ENCODE data around the gene HOXA3. TPM values are rescaled to one million over a fixed set of nuclear protein-coding genes. Genes with fewer than 3 reads are reported as not detected.

Gene HOXA3
- total and polyA plus RNA-seq, 2 donors (not counting 1 experiment from before 2014, with no cell fraction given) = 0.68 to 1.5 TPM

DNA sequence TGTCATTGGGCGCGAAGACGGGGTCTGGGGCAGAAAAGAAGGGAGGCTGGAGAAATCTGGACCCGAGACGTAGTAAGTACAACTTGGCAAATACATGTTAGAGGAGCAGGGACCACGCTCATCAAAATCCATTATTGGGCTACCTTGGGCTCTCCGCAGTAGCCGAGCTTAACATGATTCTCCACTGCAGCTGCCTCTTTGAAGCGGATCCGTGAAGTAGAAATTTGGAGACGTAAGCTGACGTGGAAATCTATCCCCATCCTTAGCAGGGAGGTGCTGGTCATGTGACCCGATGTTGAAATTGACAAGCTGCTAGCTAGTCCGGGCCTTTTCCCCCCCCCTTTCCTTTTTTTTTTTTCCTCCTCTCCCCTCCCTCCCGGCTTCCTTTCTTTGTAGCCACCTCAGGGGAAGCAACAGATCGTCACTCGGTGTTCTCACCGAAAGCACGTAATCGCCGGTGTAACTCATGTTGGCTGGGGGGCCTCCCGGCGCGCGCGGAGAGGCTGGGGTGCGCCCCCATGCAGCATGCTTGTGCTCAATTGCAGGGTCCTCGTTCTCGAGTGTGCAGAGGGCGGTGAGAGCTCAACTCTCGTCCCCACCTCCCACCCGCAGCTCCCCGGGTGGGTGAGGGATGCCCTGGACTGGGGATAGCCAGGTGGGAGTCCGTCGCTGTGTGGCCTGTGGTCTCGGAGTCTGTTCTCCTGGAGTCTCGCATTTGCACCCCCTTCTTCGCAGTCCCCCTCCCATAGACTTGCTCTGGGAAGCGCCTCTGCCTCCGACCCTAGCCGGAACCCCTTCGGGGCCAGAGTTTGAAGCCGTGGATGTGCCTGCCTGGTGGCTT, 32.9 kb upstream of the HOXA3 start, which contains the start of gene HOXA11:
Gene HOXA11 (minus strand): TSS at position 220 of the 841 bp plus-strand sequence. CDS start 88 bp downstream, at position 132.
- Histone ChIP-seq H3K27me3 (ENCODE audit: control insufficient read depth, insufficient read depth, low read length) (peaks cover 79% of the 10 kb centered on the region), H3K9me3 (ENCODE audit: control insufficient read depth, insufficient read depth, low read depth, low read length) (no peaks in the 10 kb centered on the region), H3K79me2 (ENCODE audit: control insufficient read depth, insufficient read depth, low read length) (no peaks in the 10 kb centered on the region), H3K4me2 (ENCODE audit: extremely low read depth, insufficient read depth, low read length) (peak within 1 kb of the TSS; percentile 52), H3K27ac (ENCODE audit: insufficient read depth, low read length) (no peak within 1 kb of the TSS), H2AFZ (ENCODE audit: low read length) (no peak within 1 kb of the TSS), H3K36me3 (ENCODE audit: control insufficient read depth, insufficient read depth, low read length) (no peaks in the 10 kb centered on the region), H4K20me1 (ENCODE audit: control insufficient read depth, extremely low read depth, insufficient read depth, low read length) (no peaks in the 10 kb centered on the region), H3K9ac (ENCODE audit: insufficient read depth, low read length) (no peak within 1 kb of the TSS), H3K4me3 (replicated peaks in 1 of 4; ENCODE audit: control extremely low read depth in 1 of 4, insufficient read depth in 1 of 4, low read depth in 3 of 4, low read length in 4 of 4) (peak within 1 kb of the TSS; percentile 17 to 41 (median 18)), H3K4me1 (ENCODE audit: control insufficient read depth, extremely low read depth, insufficient read depth, low read length) (no peaks in the 10 kb centered on the region)
- TF ChIP-seq, protein P1, sequence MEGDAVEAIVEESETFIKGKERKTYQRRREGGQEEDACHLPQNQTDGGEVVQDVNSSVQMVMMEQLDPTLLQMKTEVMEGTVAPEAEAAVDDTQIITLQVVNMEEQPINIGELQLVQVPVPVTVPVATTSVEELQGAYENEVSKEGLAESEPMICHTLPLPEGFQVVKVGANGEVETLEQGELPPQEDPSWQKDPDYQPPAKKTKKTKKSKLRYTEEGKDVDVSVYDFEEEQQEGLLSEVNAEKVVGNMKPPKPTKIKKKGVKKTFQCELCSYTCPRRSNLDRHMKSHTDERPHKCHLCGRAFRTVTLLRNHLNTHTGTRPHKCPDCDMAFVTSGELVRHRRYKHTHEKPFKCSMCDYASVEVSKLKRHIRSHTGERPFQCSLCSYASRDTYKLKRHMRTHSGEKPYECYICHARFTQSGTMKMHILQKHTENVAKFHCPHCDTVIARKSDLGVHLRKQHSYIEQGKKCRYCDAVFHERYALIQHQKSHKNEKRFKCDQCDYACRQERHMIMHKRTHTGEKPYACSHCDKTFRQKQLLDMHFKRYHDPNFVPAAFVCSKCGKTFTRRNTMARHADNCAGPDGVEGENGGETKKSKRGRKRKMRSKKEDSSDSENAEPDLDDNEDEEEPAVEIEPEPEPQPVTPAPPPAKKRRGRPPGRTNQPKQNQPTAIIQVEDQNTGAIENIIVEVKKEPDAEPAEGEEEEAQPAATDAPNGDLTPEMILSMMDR (conservative IDR thresholded peaks at IDR 0.05 in 1 of 2, IDR thresholded peaks at IDR 0.05 in 1 of 2; ENCODE audit: low read depth in 1 of 2, low read length in 2 of 2) = no peak
- peak; percentile 96 for TF ChIP-seq EZH2 (IDR thresholded peaks at IDR 0.05; ENCODE audit: low read length, missing control alignments)
- DNase-seq (ENCODE audit: low read depth in 2 of 2) = peak in 1 of 2 donors; percentile 49

DNA sequence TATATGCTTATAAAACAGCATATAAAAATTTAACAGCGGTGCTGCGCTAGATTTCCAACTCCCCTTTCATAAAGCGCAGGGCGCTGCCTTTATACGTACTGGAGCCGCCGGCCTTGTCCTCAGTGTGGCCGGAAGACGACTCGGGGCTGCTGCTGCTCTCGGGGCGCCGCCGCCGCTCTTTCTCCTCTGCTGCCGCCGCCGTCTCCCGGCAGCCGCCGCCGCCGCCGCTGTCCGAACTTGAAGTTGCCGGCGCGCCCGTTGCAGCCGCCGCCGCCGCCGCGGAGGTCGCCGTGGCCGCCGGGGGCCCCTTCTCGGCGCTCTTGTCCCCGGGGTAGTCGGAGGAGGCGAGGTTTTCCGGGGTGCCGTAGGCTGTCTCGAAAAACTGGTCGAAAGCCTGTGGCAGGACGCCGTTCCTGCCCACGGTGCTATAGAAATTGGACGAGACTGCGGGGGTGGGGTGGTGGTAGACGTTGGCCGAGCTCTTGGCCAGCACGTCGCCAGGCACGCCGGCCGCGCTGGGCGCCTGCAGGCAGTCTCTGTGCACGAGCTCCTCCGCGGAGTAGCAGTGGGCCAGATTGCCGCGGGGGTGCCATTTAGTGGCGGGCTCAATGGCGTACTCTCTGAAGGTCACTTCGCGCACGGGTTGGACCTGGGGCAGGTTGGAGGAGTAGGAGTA, 32.1 kb upstream of the HOXA3 start:
- Histone ChIP-seq H3K4me2 (ENCODE audit: extremely low read depth, insufficient read depth, low read length) (peak overlapping the region; percentile 52), H3K4me3 (replicated peaks in 1 of 4; ENCODE audit: control extremely low read depth in 1 of 4, insufficient read depth in 1 of 4, low read depth in 3 of 4, low read length in 4 of 4) (peak overlapping the region; percentile 17 to 41 (median 18)), H3K9me3 (ENCODE audit: control insufficient read depth, insufficient read depth, low read depth, low read length) (no peaks in the 10 kb centered on the region), H3K79me2 (ENCODE audit: control insufficient read depth, insufficient read depth, low read length) (no peaks in the 10 kb centered on the region), H3K27me3 (ENCODE audit: control insufficient read depth, insufficient read depth, low read length) (peaks cover 71% of the 10 kb centered on the region), H3K36me3 (ENCODE audit: control insufficient read depth, insufficient read depth, low read length) (no peaks in the 10 kb centered on the region), H3K9ac (ENCODE audit: insufficient read depth, low read length) (no peak overlapping the region), H2AFZ (ENCODE audit: low read length) (no peak overlapping the region), H4K20me1 (ENCODE audit: control insufficient read depth, extremely low read depth, insufficient read depth, low read length) (no peaks in the 10 kb centered on the region), H3K27ac (ENCODE audit: insufficient read depth, low read length) (no peak overlapping the region), H3K4me1 (ENCODE audit: control insufficient read depth, extremely low read depth, insufficient read depth, low read length) (no peaks in the 10 kb centered on the region)
- peak; percentile 94 for TF ChIP-seq EZH2 (IDR thresholded peaks at IDR 0.05; ENCODE audit: low read length, missing control alignments)
- TF ChIP-seq, protein P1 (conservative IDR thresholded peaks at IDR 0.05 in 1 of 2, IDR thresholded peaks at IDR 0.05 in 1 of 2; ENCODE audit: low read depth in 1 of 2, low read length in 2 of 2) = no peak
- DNase-seq (ENCODE audit: low read depth in 2 of 2) = peak in 1 of 2 donors; percentile 15

DNA sequence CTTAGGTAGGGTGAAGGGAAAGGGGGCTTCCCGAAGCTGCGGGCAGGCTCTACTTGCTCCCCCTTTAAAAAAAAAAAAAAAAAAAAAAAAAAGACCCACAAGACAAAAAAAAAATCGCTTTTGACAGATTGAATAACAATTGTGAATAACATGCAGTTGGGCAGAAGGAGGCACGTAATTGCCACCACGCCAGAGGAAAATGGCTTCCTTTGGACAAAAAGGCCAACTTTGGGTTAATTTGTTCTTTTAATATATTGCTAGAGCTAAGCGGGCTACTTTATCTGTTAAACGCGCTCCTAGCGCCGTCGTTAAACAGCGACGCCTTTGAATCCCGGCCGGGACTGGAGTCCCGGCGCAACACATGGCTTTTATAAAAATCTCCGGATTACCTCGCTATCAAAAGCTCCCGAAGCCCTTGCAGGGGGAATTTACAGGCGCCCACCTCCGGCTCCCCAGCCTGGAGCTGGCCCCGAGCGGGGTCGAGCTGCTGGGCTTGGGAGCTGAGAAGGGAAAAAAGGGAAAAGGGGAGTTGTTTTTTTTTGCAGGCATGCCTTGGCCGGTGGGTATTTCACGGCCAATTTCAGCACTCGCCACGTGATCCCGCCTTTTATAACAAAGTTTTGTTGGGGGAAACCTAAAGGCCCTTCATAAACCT, 31.4 kb upstream of the HOXA3 start:
- TF ChIP-seq, protein P1 (conservative IDR thresholded peaks at IDR 0.05 in 1 of 2, IDR thresholded peaks at IDR 0.05 in 1 of 2; ENCODE audit: low read depth in 1 of 2, low read length in 2 of 2) = no peak
- peak; percentile 70 for TF ChIP-seq EZH2 (IDR thresholded peaks at IDR 0.05; ENCODE audit: low read length, missing control alignments)
- H3K27ac ChIP-seq (ENCODE audit: insufficient read depth, low read length) = no peak overlapping the region
- peak overlapping the region; percentile 52 for H3K4me2 ChIP-seq (ENCODE audit: extremely low read depth, insufficient read depth, low read length)
- DNase-seq (ENCODE audit: low read depth in 2 of 2) = no peak
- H3K36me3 ChIP-seq (ENCODE audit: control insufficient read depth, insufficient read depth, low read length) = no peaks in the 10 kb centered on the region
- no peaks in the 10 kb centered on the region for H4K20me1 ChIP-seq (ENCODE audit: control insufficient read depth, extremely low read depth, insufficient read depth, low read length)
- no peak overlapping the region for H2AFZ ChIP-seq (ENCODE audit: low read length)
- H3K4me3 ChIP-seq (replicated peaks in 1 of 4; ENCODE audit: control extremely low read depth in 1 of 4, insufficient read depth in 1 of 4, low read depth in 3 of 4, low read length in 4 of 4) = peak overlapping the region; percentile 17 to 41 (median 18)
- H3K9me3 ChIP-seq (ENCODE audit: control insufficient read depth, insufficient read depth, low read depth, low read length) = no peaks in the 10 kb centered on the region
- no peak overlapping the region for H3K9ac ChIP-seq (ENCODE audit: insufficient read depth, low read length)
- H3K27me3 ChIP-seq (ENCODE audit: control insufficient read depth, insufficient read depth, low read length) = peaks cover 70% of the 10 kb centered on the region
- no peaks in the 10 kb centered on the region for H3K79me2 ChIP-seq (ENCODE audit: control insufficient read depth, insufficient read depth, low read length)
- no peaks in the 10 kb centered on the region for H3K4me1 ChIP-seq (ENCODE audit: control insufficient read depth, extremely low read depth, insufficient read depth, low read length)

Data from fibroblast of lung (primary cell).